Fibroblast of skin of back (primary cell): ENCODE measurements around the gene NDUFS7.

Experiments
- DNase-seq: peaks from one replicate; pipeline ENCODE4 v3.0.0-alpha.2; 2013

Gene NDUFS7

GRCh38 chr19:1401138-1401888, 17.6 kb downstream of the NDUFS7 start, which contains the start of gene GAMT:
Gene GAMT (minus strand): TSS chr19:1401542. CDS start chr19:1401476, 66 bp downstream.
- peak; percentile 49 for DNase-seq

- DNase-seq = no peak
These were observed 18.1 kb downstream of the NDUFS7 start for GRCh38 chr19:1401889-1402217.

GRCh38 chr19:1402411-1403070, 18.8 kb downstream of the NDUFS7 start:
- no peak for DNase-seq

GRCh38 chr19:1406774-1407527, 23.2 kb downstream of the NDUFS7 start:
- peak; percentile 98 for DNase-seq

GRCh38 chr19:1407528-1408299, 24.0 kb downstream of the NDUFS7 start, which contains the start of gene DAZAP1:
Gene DAZAP1 (plus strand): TSS chr19:1407586. CDS start chr19:1407774, 188 bp downstream.
- no peak for DNase-seq

- DNase-seq = peak; percentile 47
These were observed 24.8 kb downstream of the NDUFS7 start for GRCh38 chr19:1408300-1409203.

- DNase-seq = no peak
These were observed 25.7 kb downstream of the NDUFS7 start for GRCh38 chr19:1409204-1410005.

- DNase-seq = no peak
These were observed 26.6 kb downstream of the NDUFS7 start for GRCh38 chr19:1410136-1410786.

- DNase-seq = no peak
These were observed 27.1 kb downstream of the NDUFS7 start for GRCh38 chr19:1410789-1411188.

- DNase-seq = peak; percentile 45
These were observed 27.8 kb downstream of the NDUFS7 start for GRCh38 chr19:1411255-1412191.

GRCh38 chr19:1412323-1412923, 28.7 kb downstream of the NDUFS7 start:
- no peak for DNase-seq

GRCh38 chr19:1412995-1413800, 29.5 kb downstream of the NDUFS7 start:
- DNase-seq = no peak

- DNase-seq = peak; percentile 32
These were observed 32.5 kb downstream of the NDUFS7 start for GRCh38 chr19:1416014-1416841.

- DNase-seq = no peak
These were observed 33.4 kb downstream of the NDUFS7 start for GRCh38 chr19:1417145-1417544.

- no peak for DNase-seq
These were observed 34.2 kb downstream of the NDUFS7 start for GRCh38 chr19:1417681-1418495.

GRCh38 chr19:1418496-1418775, 34.7 kb downstream of the NDUFS7 start:
- no peak for DNase-seq
